BJ (cell line): ENCODE results near the gene CYB5R3. TPM values are rescaled to one million over a fixed set of nuclear protein-coding genes. Genes with fewer than 3 reads are reported as not detected.
"Not testable (repeated sequence)": the region's sequence is repeated elsewhere in the genome, so short reads cannot be mapped to it uniquely, and the experiment has no call there.

Experiments
- CTCF ChIA-PET: fragments of 350-600 bp; formaldehyde crosslinking; extraction: SDS; loops from one replicate; lab custom pipeline; 2021; ENCODE audit warnings: antibody characterized with exemption, inconsistent platforms; lab: Yijun Ruan, JAX
- POLR2A ChIA-PET: fragments of 300-600 bp; sonication (Branson Sonifier 250); formaldehyde crosslinking; extraction: SDS; loops from one replicate; lab custom pipeline; 2021; ENCODE audit warnings: antibody characterized with exemption; lab: Charles Lee
- DNase-seq: peaks from one replicate; pipeline ENCODE4 v3.0.0-alpha.2; 2011; ENCODE audit warnings: low read depth
- H3K27me3 ChIP-seq: 2 replicates; pipeline ENCODE4 v1.6.0; 2011; ENCODE audit warnings: low read length; ENCODE audit not compliant: control insufficient read depth, insufficient read depth
- H3K36me3 ChIP-seq: 2 replicates; pipeline ENCODE4 v1.5.1; 2011; ENCODE audit warnings: low read length; ENCODE audit not compliant: control insufficient read depth, insufficient read depth
- H3K4me3 ChIP-seq: 2 replicates; pipeline ENCODE4 v1.5.1; 2011; ENCODE audit warnings: low read depth, mild to moderate bottlenecking, control low read depth, low read length
- CTCF ChIP-seq: IDR thresholded peaks from 2 replicates; pipeline ENCODE4 v1.5.1; 2011; ENCODE audit warnings: low read depth, mild to moderate bottlenecking, control low read depth, inconsistent platforms, low read length, moderate library complexity; ENCODE audit not compliant: insufficient read depth
- polyA plus RNA-seq: library from polyadenylated mRNA; depleted of rRNA; stranded (reverse); fragments of >200 nt; gene quantifications from 2 replicates; pipeline ENCODE4 v1.2.3, GENCODE V29; 2011

Gene CYB5R3
- polyA plus RNA-seq, 1 experiment: 418 TPM

GRCh38 chr22:42585096-42585495 is 64.1 kb downstream of the CYB5R3 start:
- no peak for TF ChIP-seq CTCF
- POLR2A ChIA-PET: no interaction called here
- no peak for DNase-seq
- H3K36me3 ChIP-seq: peaks cover 30% of the 10 kb centered on the region
- CTCF ChIA-PET: interaction anchor here (1.0 to 1.7 kb wide), 2 partner anchors 12 to 24 kb away, joined by 3 to 6 read pairs; no protein-coding TSS in a partner anchor
- H3K27me3 ChIP-seq: no peaks in the 10 kb centered on the region
- H3K4me3 ChIP-seq: no peak overlapping the region

- Histone ChIP-seq H3K27me3 (no peaks in the 10 kb centered on the region), H3K36me3 (peaks cover 31% of the 10 kb centered on the region), H3K4me3 (no peak overlapping the region)
- ChIA-PET POLR2A (no interaction called here), CTCF (interaction anchor here (0.9 to 1.7 kb wide), 3 partner anchors 13 to 25 kb away, joined by 3 to 6 read pairs (median 3); no protein-coding TSS in a partner anchor)
- TF ChIP-seq CTCF: no peak
- no peak for DNase-seq
Observed at GRCh38 chr22:42584364-42584940, 64.7 kb downstream of the CYB5R3 start.

- peaks cover 31% of the 10 kb centered on the region for H3K36me3 ChIP-seq
- TF ChIP-seq CTCF: no peak
- H3K4me3 ChIP-seq: no peak overlapping the region
- no peak for DNase-seq
- ChIA-PET CTCF (no interaction called here), POLR2A (no interaction called here)
- H3K27me3 ChIP-seq: no peaks in the 10 kb centered on the region
Observed at GRCh38 chr22:42582987-42583386, 66.2 kb downstream of the CYB5R3 start.

GRCh38 chr22:42581762-42582716 is 67.2 kb downstream of the CYB5R3 start:
- no peak for TF ChIP-seq CTCF
- Histone ChIP-seq H3K4me3 (peak overlapping the region; percentile 87), H3K36me3 (peaks cover 27% of the 10 kb centered on the region), H3K27me3 (no peaks in the 10 kb centered on the region)
- POLR2A ChIA-PET: no interaction called here
- CTCF ChIA-PET: interaction anchor here (0.6 to 1.0 kb wide), 4 partner anchors 10 to 54 kb away, joined by 3 to 5 read pairs (median 4); no protein-coding TSS in a partner anchor
- peak; percentile 5 for DNase-seq

- CTCF ChIA-PET: interaction anchor here (1.0 kb wide), 1 partner anchor 21 kb away, joined by 3 read pairs; no protein-coding TSS in a partner anchor
- DNase-seq, POLR2A ChIA-PET, H3K27me3 ChIP-seq: not testable (repeated sequence)
- H3K4me3 ChIP-seq: peak overlapping the region; percentile 87
- H3K36me3 ChIP-seq: peaks cover 22% of the 10 kb centered on the region
Observed at GRCh38 chr22:42581194-42581761, 67.9 kb downstream of the CYB5R3 start.

GRCh38 chr22:42580040-42580439 is 69.2 kb downstream of the CYB5R3 start:
- CTCF ChIA-PET, DNase-seq, POLR2A ChIA-PET, H3K4me3 ChIP-seq, H3K27me3 ChIP-seq: not testable (repeated sequence)
- H3K36me3 ChIP-seq: peaks cover 14% of the 10 kb centered on the region
